ENCODE data around the gene ERBB4. TPM values are rescaled to one million over a fixed set of nuclear protein-coding genes. Genes with fewer than 3 reads are reported as not detected.
"Not testable (repeated sequence)": the region's sequence is repeated elsewhere in the genome, so short reads cannot be mapped to it uniquely, and the experiment has no call there.

Gene ERBB4
- total RNA-seq, 2 donors from 2014 or later, result not detected

GRCh38 chr2:212274215-212274614 lies 264.4 kb downstream of the ERBB4 start:
- no peak overlapping the region for H3K27ac Mint-ChIP-seq
- H3K4me3 Mint-ChIP-seq, result no peak overlapping the region
- DNase-seq, result no peak
- no peaks in the 10 kb centered on the region for H3K36me3 Mint-ChIP-seq (ENCODE audit: insufficient read depth in 2 of 2)
- H3K4me1 Mint-ChIP-seq (ENCODE audit: low read depth), result no peaks in the 10 kb centered on the region
- H3K9me3 Mint-ChIP-seq, result peaks cover 2% of the 10 kb centered on the region in 2 donors
- no peak for ATAC-seq (replicated peaks in 1 of 2)
- H3K27me3 Mint-ChIP-seq (ENCODE audit: low read depth), result no peaks in the 10 kb centered on the region

GRCh38 chr2:212271583-212271982 lies 267.0 kb downstream of the ERBB4 start:
- no peaks in the 10 kb centered on the region for H3K36me3 Mint-ChIP-seq (ENCODE audit: insufficient read depth in 2 of 2)
- H3K27me3 Mint-ChIP-seq (ENCODE audit: low read depth), result no peaks in the 10 kb centered on the region
- no peak overlapping the region for H3K27ac Mint-ChIP-seq
- DNase-seq (no peak), ATAC-seq (replicated peaks in 1 of 2) (no peak)
- H3K4me3 Mint-ChIP-seq, result no peak overlapping the region
- H3K9me3 Mint-ChIP-seq, result no peaks in the 10 kb centered on the region
- no peaks in the 10 kb centered on the region for H3K4me1 Mint-ChIP-seq (ENCODE audit: low read depth)

- ATAC-seq (replicated peaks in 1 of 2) (no peak), DNase-seq (no peak)
- H3K9me3 Mint-ChIP-seq, result no peaks in the 10 kb centered on the region
- no peaks in the 10 kb centered on the region for H3K4me1 Mint-ChIP-seq (ENCODE audit: low read depth)
- H3K27me3 Mint-ChIP-seq (ENCODE audit: low read depth), result no peaks in the 10 kb centered on the region
- no peak overlapping the region for H3K4me3 Mint-ChIP-seq
- no peaks in the 10 kb centered on the region for H3K36me3 Mint-ChIP-seq (ENCODE audit: insufficient read depth in 2 of 2)
- H3K27ac Mint-ChIP-seq, result no peak overlapping the region
Observed at GRCh38 chr2:212269005-212269404, 269.6 kb downstream of the ERBB4 start.

- DNase-seq (no peak), ATAC-seq (replicated peaks in 1 of 2) (no peak)
- H3K4me1 Mint-ChIP-seq (ENCODE audit: low read depth), result no peaks in the 10 kb centered on the region
- H3K4me3 Mint-ChIP-seq, result no peak overlapping the region
- no peaks in the 10 kb centered on the region for H3K9me3 Mint-ChIP-seq
- no peak overlapping the region for H3K27ac Mint-ChIP-seq
- H3K27me3 Mint-ChIP-seq (ENCODE audit: low read depth), result no peaks in the 10 kb centered on the region
- H3K36me3 Mint-ChIP-seq (ENCODE audit: insufficient read depth in 2 of 2), result no peaks in the 10 kb centered on the region
Observed at GRCh38 chr2:212266297-212266696, 272.3 kb downstream of the ERBB4 start.

GRCh38 chr2:212265777-212266176 lies 272.8 kb downstream of the ERBB4 start:
- no peaks in the 10 kb centered on the region for H3K9me3 Mint-ChIP-seq
- no peak for DNase-seq
- no peaks in the 10 kb centered on the region for H3K4me1 Mint-ChIP-seq (ENCODE audit: low read depth)
- no peak for ATAC-seq (replicated peaks in 1 of 2)
- no peak overlapping the region for H3K4me3 Mint-ChIP-seq
- no peaks in the 10 kb centered on the region for H3K36me3 Mint-ChIP-seq (ENCODE audit: insufficient read depth in 2 of 2)
- no peaks in the 10 kb centered on the region for H3K27me3 Mint-ChIP-seq (ENCODE audit: low read depth)
- H3K27ac Mint-ChIP-seq, result no peak overlapping the region

GRCh38 chr2:212264187-212264586 lies 274.4 kb downstream of the ERBB4 start:
- Mint-ChIP-seq H3K4me3 (no peak overlapping the region), H3K27ac (no peak overlapping the region), H3K9me3 (peaks cover 0 to 1% of the 10 kb centered on the region in 2 donors), H3K4me1 (ENCODE audit: low read depth) (no peaks in the 10 kb centered on the region), H3K36me3 (ENCODE audit: insufficient read depth in 2 of 2) (no peaks in the 10 kb centered on the region), H3K27me3 (ENCODE audit: low read depth) (no peaks in the 10 kb centered on the region)
- no peak for ATAC-seq (replicated peaks in 1 of 2)
- no peak for DNase-seq

GRCh38 chr2:212259226-212259625 lies 279.4 kb downstream of the ERBB4 start:
- Mint-ChIP-seq H3K36me3 (ENCODE audit: insufficient read depth in 2 of 2) (no peaks in the 10 kb centered on the region), H3K27ac (no peak overlapping the region), H3K4me1 (ENCODE audit: low read depth) (no peaks in the 10 kb centered on the region), H3K27me3 (ENCODE audit: low read depth) (no peaks in the 10 kb centered on the region), H3K9me3 (peaks cover 0 to 2% of the 10 kb centered on the region in 2 donors), H3K4me3 (no peak overlapping the region)
- no peak for ATAC-seq (replicated peaks in 1 of 2)
- DNase-seq, result no peak

- H3K36me3 Mint-ChIP-seq (ENCODE audit: insufficient read depth in 2 of 2), result no peaks in the 10 kb centered on the region
- H3K4me3 Mint-ChIP-seq, result no peak overlapping the region
- peaks cover 0 to 4% of the 10 kb centered on the region in 2 donors for H3K9me3 Mint-ChIP-seq
- H3K27me3 Mint-ChIP-seq (ENCODE audit: low read depth), result no peaks in the 10 kb centered on the region
- H3K4me1 Mint-ChIP-seq (ENCODE audit: low read depth), result no peaks in the 10 kb centered on the region
- H3K27ac Mint-ChIP-seq, result no peak overlapping the region
- ATAC-seq (replicated peaks in 1 of 2) (no peak), DNase-seq (no peak)
Observed at GRCh38 chr2:212254339-212254738, 284.3 kb downstream of the ERBB4 start.

- H3K27me3 Mint-ChIP-seq (ENCODE audit: low read depth), result no peaks in the 10 kb centered on the region
- DNase-seq (no peak), ATAC-seq (replicated peaks in 1 of 2) (no peak)
- H3K36me3 Mint-ChIP-seq (ENCODE audit: insufficient read depth in 2 of 2), result no peaks in the 10 kb centered on the region
- H3K4me3 Mint-ChIP-seq, result no peak overlapping the region
- H3K4me1 Mint-ChIP-seq (ENCODE audit: low read depth), result no peaks in the 10 kb centered on the region
- H3K27ac Mint-ChIP-seq, result no peak overlapping the region
- peaks cover 0 to 2% of the 10 kb centered on the region in 2 donors for H3K9me3 Mint-ChIP-seq
Observed at GRCh38 chr2:212249451-212249850, 289.2 kb downstream of the ERBB4 start.

- Mint-ChIP-seq H3K27ac (no peak overlapping the region), H3K27me3 (ENCODE audit: low read depth) (no peaks in the 10 kb centered on the region), H3K4me3 (no peak overlapping the region), H3K4me1 (ENCODE audit: low read depth) (no peaks in the 10 kb centered on the region), H3K36me3 (ENCODE audit: insufficient read depth in 2 of 2) (no peaks in the 10 kb centered on the region), H3K9me3 (no peaks in the 10 kb centered on the region)
- DNase-seq, result no peak
- ATAC-seq (replicated peaks in 1 of 2), result no peak
Observed at GRCh38 chr2:212245880-212246279, 292.7 kb downstream of the ERBB4 start.

- no peak overlapping the region for H3K27ac Mint-ChIP-seq
- DNase-seq (no peak), ATAC-seq (replicated peaks in 1 of 2) (no peak)
- H3K4me3 Mint-ChIP-seq, result no peak overlapping the region
- H3K36me3 Mint-ChIP-seq (ENCODE audit: insufficient read depth in 2 of 2), result no peaks in the 10 kb centered on the region
- peaks cover 0 to 2% of the 10 kb centered on the region in 2 donors for H3K9me3 Mint-ChIP-seq
- H3K4me1 Mint-ChIP-seq (ENCODE audit: low read depth), result no peaks in the 10 kb centered on the region
- H3K27me3 Mint-ChIP-seq (ENCODE audit: low read depth), result no peaks in the 10 kb centered on the region
Observed at GRCh38 chr2:212242724-212243123, 295.9 kb downstream of the ERBB4 start.

GRCh38 chr2:212238152-212238551 lies 300.4 kb downstream of the ERBB4 start:
- not testable (repeated sequence) for H3K4me3 Mint-ChIP-seq; H3K36me3 Mint-ChIP-seq (ENCODE audit: insufficient read depth in 2 of 2); H3K27me3 Mint-ChIP-seq (ENCODE audit: low read depth); H3K9me3 Mint-ChIP-seq; ATAC-seq (replicated peaks in 1 of 2); DNase-seq; H3K4me1 Mint-ChIP-seq (ENCODE audit: low read depth); H3K27ac Mint-ChIP-seq

GRCh38 chr2:212237350-212238095 lies 301.1 kb downstream of the ERBB4 start:
- Mint-ChIP-seq H3K27me3 (ENCODE audit: low read depth) (no peaks in the 10 kb centered on the region), H3K4me1 (ENCODE audit: low read depth) (no peaks in the 10 kb centered on the region), H3K27ac (no peak overlapping the region), H3K9me3 (peaks cover 2 to 4% of the 10 kb centered on the region in 2 donors), H3K4me3 (no peak overlapping the region), H3K36me3 (ENCODE audit: insufficient read depth in 2 of 2) (peaks cover 0 to 2% of the 10 kb centered on the region in 2 donors)
- ATAC-seq (replicated peaks in 1 of 2), result no peak
- no peak for DNase-seq

- ATAC-seq (replicated peaks in 1 of 2) (no peak), DNase-seq (no peak)
- Mint-ChIP-seq H3K9me3 (peaks cover 0 to 1% of the 10 kb centered on the region in 2 donors), H3K36me3 (ENCODE audit: insufficient read depth in 2 of 2) (no peaks in the 10 kb centered on the region), H3K27me3 (ENCODE audit: low read depth) (no peaks in the 10 kb centered on the region), H3K4me3 (no peak overlapping the region), H3K27ac (no peak overlapping the region), H3K4me1 (ENCODE audit: low read depth) (no peaks in the 10 kb centered on the region)
Observed at GRCh38 chr2:212228743-212229171, 309.8 kb downstream of the ERBB4 start.

All from activated T-cell treated with anti-CD3 and anti-CD28 coated beads, Interleukin-2, amount 50 U/mL, for 72 hours (primary cell).